K562 (cell line): ENCODE data around the gene NRDE2. TPM values are rescaled to one million over a fixed set of nuclear protein-coding genes. Genes with fewer than 3 reads are reported as not detected.

Experiments
- FOXM1 ChIP-seq, 2 experiments: fragments of 450-650 bp in 1 of 2; sonication (generic) in 1 of 2; formaldehyde crosslinking in 1 of 2; IDR thresholded peaks; 2 replicates each; pipeline versions ENCODE4 v1.6.1 to v1.9.0; 2017 to 2022; ENCODE audit warnings: low read depth in 2 of 2, mild to moderate bottlenecking in 2 of 2, missing genetic modification reagents in 1 of 2, moderate library complexity in 1 of 2
- ZBTB40 ChIP-seq, 2 experiments: fragments of 450-650 bp in 1 of 2; sonication (generic) in 1 of 2; formaldehyde crosslinking in 1 of 2; IDR thresholded peaks; 2 replicates each; pipeline versions ENCODE4 v1.7.1 to v1.9.0; 2016 to 2022; ENCODE audit warnings: inconsistent platforms in 1 of 2, mild to moderate bottlenecking in 1 of 2, missing genetic modification reagents in 1 of 2
- polyA plus RNA-seq, 8 experiments: library from polyadenylated mRNA; depleted of rRNA in 4 of 8; stranded (reverse) in 5 of 8; unstranded in 3 of 8; fragments of >200 nt; fragmentation: Nextera tagmentation in 2 of 8; fragmentation: Illumina TruSeq in 1 of 8; extraction: Ambion mirVana in 2 of 8; extraction: Trizol in 1 of 8; gene quantifications; 2 replicates each; pipeline versions ENCODE4 v1.2.1 to v1.2.3, GENCODE V29; 2011 to 2014; ENCODE audit warnings: inconsistent platforms in 1 of 8, missing spikeins in 1 of 8
- total RNA-seq, 7 experiments: library from RNA; depleted of rRNA in 6 of 7; stranded (reverse); fragments of >200 nt in 6 of 7; fragmentation: Illumina TruSeq in 2 of 7; extraction: Trizol in 2 of 7; gene quantifications; 2 replicates each; pipeline versions ENCODE4 v1.2.1 to v1.2.3, GENCODE V29; 2011 to 2021; ENCODE audit warnings: low replicate concordance in 1 of 7

NRDE2 gene
- total and polyA plus RNA-seq, 9 of the 15 experiments (the other 6 are each of a cell fraction or from before 2014, with no cell fraction given) = 3.3 to 15.0 (median 8.4) TPM

- TF ChIP-seq ZBTB40 (IDR thresholded peaks at IDR 0.05) = peak; percentile 76
- TF ChIP-seq ZBTB40 (CRISPR knock-in tag; IDR thresholded peaks at IDR 0.05) = peak; percentile 54; the same call in 1 of the 2 replicates
- TF ChIP-seq FOXM1 (IDR thresholded peaks at IDR 0.05; ENCODE audit: low read depth) = no peak
- no peak for TF ChIP-seq FOXM1 (CRISPR knock-in tag; IDR thresholded peaks at IDR 0.05; ENCODE audit: low read depth)
- TF ChIP-seq, all 486 proteins: peak for 1
These were observed 35.7 kb downstream of the NRDE2 start (continued) for GRCh38 chr14:90295870-90296516.
